Measurements from ENCODE around the gene FAF1.
"Not testable (repeated sequence)": the region's sequence is repeated elsewhere in the genome, so short reads cannot be mapped to it uniquely, and the experiment has no call there.

The FAF1 gene

DNA sequence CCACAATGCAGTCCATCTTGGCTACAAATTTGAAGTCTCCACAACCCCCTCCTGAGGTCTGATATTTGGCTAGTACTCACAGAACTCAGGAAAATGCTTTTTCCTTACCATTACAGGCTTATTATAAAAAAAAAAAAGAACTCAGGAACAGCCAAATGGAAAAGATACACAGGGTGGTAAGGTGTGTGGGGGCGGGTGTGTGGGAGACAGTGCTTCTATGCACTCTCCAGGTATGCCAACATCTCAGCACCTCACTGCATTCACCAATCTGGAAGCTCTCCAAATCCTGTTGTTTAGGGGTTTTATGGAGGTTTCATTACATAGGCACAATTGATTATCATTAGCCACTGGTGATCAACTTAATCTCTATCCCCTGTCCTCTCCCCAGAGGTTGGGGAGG is 126.9 kb downstream of the FAF1 start:
- no peak for DNase-seq

- no peak for DNase-seq
Observed at GRCh38 chr1:50832167-50832566, 127.9 kb downstream of the FAF1 start.

GRCh38 chr1:50831300-50832061 is 128.6 kb downstream of the FAF1 start:
- DNase-seq = no peak

- no peak for DNase-seq
Observed at GRCh38 chr1:50830621-50831020, 129.4 kb downstream of the FAF1 start.

DNA sequence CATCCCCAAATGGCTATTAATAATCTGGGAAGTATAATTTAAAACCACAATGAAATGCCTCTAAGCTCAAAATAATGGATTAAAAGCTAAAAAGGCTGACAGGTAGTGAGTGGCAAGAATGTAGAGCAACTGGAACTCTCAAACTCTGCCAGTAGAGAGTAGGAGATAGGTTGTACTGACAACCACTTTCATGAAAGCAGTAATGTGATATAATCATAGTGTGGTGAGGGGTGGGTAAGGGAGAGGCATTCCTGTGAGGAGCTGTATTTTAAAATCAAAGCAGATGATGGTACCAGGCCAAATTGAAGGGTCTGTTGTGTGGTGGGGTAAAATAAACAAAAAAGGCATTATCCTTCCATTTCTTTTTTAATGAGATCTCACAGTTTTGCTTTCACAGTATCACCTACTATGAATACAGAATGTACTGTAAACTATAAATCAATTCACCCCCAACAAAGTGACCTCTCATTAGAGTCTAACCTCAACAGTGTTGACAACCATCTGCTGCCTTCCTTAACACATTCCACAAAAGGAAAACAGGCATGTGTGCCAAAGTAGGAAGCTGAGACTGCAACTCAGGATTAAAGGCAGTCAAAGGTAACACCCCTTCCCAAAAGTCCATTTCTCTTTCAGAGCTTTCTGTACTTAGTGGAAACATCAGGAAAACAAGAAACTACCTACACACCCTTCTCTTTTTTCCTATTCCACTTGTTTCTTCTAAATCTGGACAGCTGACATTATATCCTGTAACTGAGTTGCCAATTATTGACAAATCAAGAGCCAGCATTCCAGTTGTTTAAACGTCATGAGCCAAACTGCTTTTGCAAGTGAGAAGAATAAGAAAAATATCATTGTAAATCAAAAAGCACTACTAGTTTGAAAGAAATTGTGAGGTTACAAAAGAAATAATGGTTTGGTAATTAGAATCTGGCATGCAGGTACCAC is 130.8 kb downstream of the FAF1 start:
- DNase-seq = no peak

DNA sequence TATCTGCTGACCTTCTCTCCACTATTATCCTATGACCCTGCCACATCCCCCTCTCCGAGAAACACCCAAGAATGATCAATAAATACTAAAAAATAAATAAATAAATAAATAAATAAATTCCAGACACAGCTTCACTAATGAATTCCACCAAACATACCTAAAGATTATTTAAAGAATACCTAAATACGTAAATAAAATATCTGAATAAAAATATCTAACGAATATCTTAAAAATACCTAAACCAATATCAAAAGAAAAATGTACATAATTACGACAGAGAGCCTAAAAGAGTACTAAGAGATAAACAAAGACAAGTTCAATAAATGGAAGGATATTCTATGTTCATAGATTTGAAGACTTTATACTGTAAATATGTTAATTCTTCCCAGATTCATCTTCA is 132.5 kb downstream of the FAF1 start:
- DNase-seq = no peak

DNA sequence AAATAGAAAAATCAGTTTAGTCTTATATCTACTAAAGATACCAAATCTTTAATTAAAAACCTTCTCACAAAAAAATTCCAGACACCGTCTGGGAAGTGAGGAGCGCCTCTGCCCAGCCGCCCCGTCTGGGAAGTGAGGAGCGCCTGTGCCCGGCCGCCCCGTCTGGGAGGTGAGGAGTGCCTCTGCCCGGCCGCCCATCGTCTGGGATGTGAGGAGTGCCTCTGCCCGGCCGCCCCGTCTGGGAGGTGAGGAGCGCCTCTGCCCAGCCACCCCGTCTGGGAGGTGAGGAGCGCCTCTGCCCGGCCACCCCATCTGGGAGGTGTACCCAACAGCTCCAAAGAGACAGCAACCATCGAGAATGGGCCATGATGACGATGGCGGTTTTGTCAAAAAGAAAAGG is 133.3 kb downstream of the FAF1 start:
- not testable (repeated sequence) for DNase-seq

DNA sequence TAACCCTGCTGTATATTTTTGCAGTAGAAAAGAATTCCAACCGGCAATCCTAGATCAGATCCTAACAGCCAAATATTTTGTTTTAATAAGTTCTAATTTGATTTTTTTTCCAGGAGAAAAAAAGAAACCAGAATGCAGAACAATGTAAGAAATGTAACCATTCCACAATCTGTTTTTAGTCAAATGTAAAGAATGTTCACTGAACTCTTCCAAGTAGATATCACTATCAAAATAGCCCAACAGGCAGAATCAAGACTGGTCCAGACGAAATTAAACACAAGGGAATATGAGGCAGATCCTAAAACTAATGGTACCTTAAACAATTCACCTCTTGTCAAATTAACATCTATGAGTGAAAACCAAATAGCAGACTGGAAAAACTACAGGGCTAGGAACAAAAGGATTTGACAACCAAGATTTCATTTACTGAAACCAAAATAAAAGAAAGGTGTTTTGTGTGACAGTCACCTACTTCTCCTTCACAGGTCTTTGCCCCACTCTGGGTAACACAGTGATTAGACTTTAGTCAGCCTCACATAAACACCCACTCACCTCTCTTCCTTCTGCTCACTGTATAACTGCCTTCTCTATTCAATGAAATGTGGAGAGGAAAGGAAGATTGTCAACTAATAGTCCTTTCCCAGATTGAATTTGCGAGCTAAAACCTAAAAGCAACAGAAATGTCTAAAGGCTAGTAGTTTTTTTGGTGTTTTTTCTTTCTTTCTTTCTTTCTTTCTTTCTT is 137.9 kb downstream of the FAF1 start:
- no peak for DNase-seq

DNA sequence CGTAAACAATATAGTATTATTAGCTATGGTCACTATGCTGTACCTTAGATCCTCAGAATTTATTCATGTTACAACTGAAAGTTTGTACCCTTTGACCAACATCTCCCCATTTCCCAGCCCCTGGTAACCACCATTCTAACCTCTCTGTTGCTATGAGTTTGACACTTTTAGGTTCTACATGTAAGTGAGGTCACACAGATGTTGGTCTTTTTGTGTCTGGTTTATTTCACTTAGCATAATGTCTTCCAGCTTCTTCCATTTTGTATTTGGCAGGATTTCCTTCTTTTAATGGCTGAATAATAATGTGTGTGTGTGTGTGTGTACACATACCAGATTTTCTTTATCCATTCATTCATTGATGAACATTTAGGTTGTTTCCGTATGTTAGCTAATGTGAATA is 139.5 kb downstream of the FAF1 start:
- DNase-seq = no peak

DNA sequence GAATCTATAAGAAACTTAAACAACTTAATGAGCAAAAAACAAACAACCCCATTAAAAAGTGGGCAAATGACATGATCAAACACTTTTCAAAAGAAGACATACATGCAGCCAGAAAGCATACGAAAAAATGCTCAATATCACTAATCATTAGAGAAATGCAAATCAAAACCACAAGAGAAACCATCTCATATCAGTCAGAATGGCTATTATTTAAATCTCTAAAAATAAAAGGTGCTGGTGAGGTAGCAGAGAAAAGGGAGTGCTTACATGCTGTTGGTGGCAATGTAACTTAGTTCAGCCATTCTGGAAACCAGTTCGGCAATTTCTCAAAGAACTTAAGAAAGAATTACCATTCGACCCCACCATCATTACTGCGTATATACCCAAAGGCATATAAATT is 147.7 kb downstream of the FAF1 start:
- DNase-seq = no peak

- no peak for DNase-seq
Observed at GRCh38 chr1:50808296-50808695, 151.8 kb downstream of the FAF1 start.

DNA sequence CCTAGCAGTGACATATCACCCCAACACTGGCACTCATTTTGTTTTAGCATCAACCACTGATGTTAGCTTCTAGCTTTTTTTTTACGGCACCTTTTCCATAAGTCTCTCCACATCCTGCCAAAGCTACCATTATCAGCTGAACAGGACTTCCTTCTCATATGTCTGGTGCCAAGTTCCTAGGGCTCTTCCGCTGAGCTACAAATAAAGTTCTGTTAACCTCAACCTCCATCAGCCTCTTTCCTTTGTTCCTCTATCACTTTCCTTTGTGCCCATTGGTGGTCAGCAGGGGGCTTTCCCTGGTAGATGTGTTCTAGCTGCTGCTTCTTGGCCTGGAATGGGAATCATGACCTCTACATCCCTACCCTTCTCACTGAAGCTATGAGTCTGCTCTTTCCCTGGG is 163.8 kb downstream of the FAF1 start:
- no peak for DNase-seq

GRCh38 chr1:50793521-50793920 is 166.5 kb downstream of the FAF1 start:
- DNase-seq = no peak

GRCh38 chr1:50787266-50787665 is 172.8 kb downstream of the FAF1 start:
- no peak for DNase-seq

- DNase-seq = no peak
Observed at GRCh38 chr1:50783286-50783685, 176.8 kb downstream of the FAF1 start.

DNA sequence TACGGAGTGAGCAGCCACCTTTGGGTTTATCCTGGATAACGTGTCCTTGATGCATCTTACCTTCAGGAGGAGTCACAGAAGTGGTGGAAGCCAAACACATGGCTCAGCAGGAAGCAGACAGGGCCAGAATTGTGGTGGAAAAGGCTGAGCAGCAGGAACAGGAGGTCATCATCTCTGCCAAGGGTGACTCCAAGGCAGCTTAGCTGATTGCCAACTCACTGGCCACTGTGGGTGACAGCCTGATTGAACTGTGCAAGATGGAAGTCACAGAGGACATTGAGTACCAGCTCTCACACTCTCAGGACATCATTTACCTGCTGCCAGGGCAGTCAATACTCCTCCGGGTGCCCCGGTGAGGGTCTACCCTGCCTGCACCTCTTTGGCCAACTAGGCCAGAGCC is 179.3 kb downstream of the FAF1 start:
- no peak for DNase-seq

GRCh38 chr1:50779801-50780200 is 180.3 kb downstream of the FAF1 start:
- DNase-seq = no peak

DNA sequence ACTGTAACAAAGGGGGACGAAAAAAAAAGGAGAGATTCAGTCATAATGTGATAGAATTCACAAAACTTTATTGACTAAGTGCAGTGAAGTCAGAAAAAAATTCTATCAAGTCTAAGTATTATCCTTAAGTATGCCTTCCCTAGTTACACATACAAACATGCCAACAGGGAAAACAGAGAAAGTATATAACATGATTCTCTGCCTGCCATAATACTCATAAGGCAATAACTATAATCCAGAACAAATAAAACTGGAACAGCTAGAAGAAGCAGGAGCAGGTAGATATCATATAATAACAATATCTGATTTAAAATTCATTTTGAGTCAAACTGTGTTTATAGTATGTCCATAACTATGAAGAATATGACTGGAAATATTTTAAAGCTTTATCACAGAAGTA is 184.3 kb downstream of the FAF1 start:
- no peak for DNase-seq

- peak; percentile 49 for DNase-seq
Observed at GRCh38 chr1:50774759-50775351, 185.2 kb downstream of the FAF1 start.

- DNase-seq = no peak
Observed at GRCh38 chr1:50766688-50767087, 193.4 kb downstream of the FAF1 start.

DNA sequence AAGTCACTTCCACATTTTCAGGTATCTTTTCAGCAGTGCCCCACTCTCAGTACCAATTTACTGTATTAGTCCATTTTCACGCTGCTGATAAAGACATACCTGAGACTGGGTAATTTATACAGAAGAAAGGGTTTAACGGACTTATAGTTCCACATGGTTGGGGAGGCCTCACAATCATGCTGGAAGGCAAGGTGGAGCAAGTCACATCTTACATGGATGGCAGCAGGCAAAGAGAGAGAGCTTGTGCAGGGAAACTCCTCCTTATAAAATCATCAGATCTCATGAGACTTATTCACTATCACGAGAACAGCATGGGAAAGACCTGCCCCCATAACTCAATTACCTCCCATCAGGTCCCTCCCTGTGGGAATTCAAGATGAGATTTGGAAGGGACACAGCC is 203.5 kb downstream of the FAF1 start:
- DNase-seq = not testable (repeated sequence)

- not testable (repeated sequence) for DNase-seq
Observed at GRCh38 chr1:50754764-50755163, 205.3 kb downstream of the FAF1 start.

DNA sequence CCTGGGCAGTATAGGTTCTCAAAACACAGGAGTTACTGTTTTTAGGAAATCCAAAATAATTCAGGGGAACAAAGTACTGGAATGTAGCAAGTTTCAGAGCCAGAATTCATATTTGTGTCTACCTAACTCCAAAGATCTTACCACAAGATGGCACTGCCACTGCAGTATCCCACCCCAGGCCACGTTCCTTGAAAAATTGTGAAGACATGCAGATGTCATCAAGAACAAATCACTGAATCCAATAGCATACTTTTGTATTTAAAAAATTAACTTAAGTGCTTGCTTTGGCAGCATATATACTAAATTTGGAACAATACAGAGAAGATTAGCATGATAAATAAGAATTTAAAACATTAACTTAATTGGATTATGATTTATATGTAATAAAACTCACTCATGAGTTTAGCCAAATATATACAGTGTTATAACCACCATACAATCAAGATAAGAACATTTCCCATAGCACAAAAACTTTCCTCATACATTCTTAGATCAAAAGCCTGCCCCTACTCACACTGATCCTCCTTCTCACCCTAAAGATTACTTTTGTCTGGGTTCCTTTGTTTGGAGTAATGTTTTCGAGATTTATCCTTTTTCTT is 209.9 kb downstream of the FAF1 start:
- DNase-seq = no peak

Measured in NCI-H510A treated with DMSO at 0.1 percent for 48 hours (cell line).